Cardiac septum (tissue), 1 donor: ENCODE results near the gene ARHGAP28. TPM values are rescaled to one million over a fixed set of nuclear protein-coding genes. Genes with fewer than 3 reads are reported as not detected.

Experiments
- DNase-seq: peaks from one replicate; pipeline ENCODE4 v3.0.0-alpha.2; 2020; ENCODE audit warnings: low spot score
- intact Hi-C: fragments of 100-400 bp; cut with DNase I; formaldehyde crosslinking; loops from one replicate; pipeline ENCODE4 v1.14.0; 2022
- total RNA-seq: library from RNA; stranded (reverse); fragmentation: NEBNext Ultra II Directional; extraction: Animal tissue kit (Norgen Biotek cat#: 25700); gene quantifications from one replicate; pipeline ENCODE4 v1.2.1, GENCODE V29; 2021
- donor health status: DM: no; HTN: no; CAD: no.

ARHGAP28 gene
- total RNA-seq, 1 donor from 2014 or later = 2.1 TPM

GRCh38 chr18:6941996-6942395 is 212.5 kb downstream of the ARHGAP28 start:
- intact Hi-C loops = no loop called here
- no peak for DNase-seq

GRCh38 chr18:6942742-6943141 is 213.2 kb downstream of the ARHGAP28 start:
- intact Hi-C loops = no loop called here
- no peak for DNase-seq

- DNase-seq = no peak
- intact Hi-C loops = no loop called here
Observed at GRCh38 chr18:6943143-6943542, 213.6 kb downstream of the ARHGAP28 start.

GRCh38 chr18:6947338-6948030 is 218.0 kb downstream of the ARHGAP28 start:
- intact Hi-C loops = no loop called here
- DNase-seq = no peak

GRCh38 chr18:6948281-6949055 is 219.0 kb downstream of the ARHGAP28 start:
- intact Hi-C loops = no loop called here
- DNase-seq = no peak

GRCh38 chr18:6949800-6950586 is 220.5 kb downstream of the ARHGAP28 start:
- intact Hi-C loops = no loop called here

GRCh38 chr18:6950641-6951040 is 221.1 kb downstream of the ARHGAP28 start:
- intact Hi-C loops = no loop called here
- DNase-seq = no peak

More at GRCh38 chr18:6949800-6950586, 220.5 kb downstream of the ARHGAP28 start:
- no peak for DNase-seq

- no peak for DNase-seq
- intact Hi-C loops = no loop called here
Observed at GRCh38 chr18:6951336-6952090, 222.0 kb downstream of the ARHGAP28 start.

- DNase-seq = no peak
- intact Hi-C loops = no loop called here
Observed at GRCh38 chr18:6954501-6954900, 225.0 kb downstream of the ARHGAP28 start.

- no peak for DNase-seq
- intact Hi-C loops = no loop called here
Observed at GRCh38 chr18:6955304-6955703, 225.8 kb downstream of the ARHGAP28 start.

- no peak for DNase-seq
- intact Hi-C loops = no loop called here
Observed at GRCh38 chr18:6956495-6956894, 227.0 kb downstream of the ARHGAP28 start.

- no peak for DNase-seq
- intact Hi-C loops = no loop called here
Observed at GRCh38 chr18:6956999-6957398, 227.5 kb downstream of the ARHGAP28 start.

GRCh38 chr18:6959110-6959509 is 229.6 kb downstream of the ARHGAP28 start:
- intact Hi-C loops = no loop called here
- no peak for DNase-seq

- no peak for DNase-seq
- intact Hi-C loops = no loop called here
Observed at GRCh38 chr18:6960124-6960523, 230.6 kb downstream of the ARHGAP28 start.

GRCh38 chr18:6960656-6961055 is 231.1 kb downstream of the ARHGAP28 start:
- DNase-seq = no peak
- intact Hi-C loops = no loop called here

- no peak for DNase-seq
- intact Hi-C loops = no loop called here
Observed at GRCh38 chr18:6961331-6961730, 231.8 kb downstream of the ARHGAP28 start.

GRCh38 chr18:6962571-6963451 is 233.3 kb downstream of the ARHGAP28 start:
- intact Hi-C loops = no loop called here
- DNase-seq = no peak

- intact Hi-C loops = no loop called here
- no peak for DNase-seq
Observed at GRCh38 chr18:6963452-6964097, 234.1 kb downstream of the ARHGAP28 start.
